CD4-positive, alpha-beta T cell treated with Interleukin-6 for 4 hours (primary cell): ENCODE measurements around the gene THADA.
"Not testable (repeated sequence)": the region's sequence is repeated elsewhere in the genome, so short reads cannot be mapped to it uniquely, and the experiment has no call there.

Source experiments
- DNase-seq: peaks from one replicate; pipeline ENCODE4 v3.0.0-alpha.2; 2020; ENCODE audit warnings: mixed read lengths

The THADA gene

DNA sequence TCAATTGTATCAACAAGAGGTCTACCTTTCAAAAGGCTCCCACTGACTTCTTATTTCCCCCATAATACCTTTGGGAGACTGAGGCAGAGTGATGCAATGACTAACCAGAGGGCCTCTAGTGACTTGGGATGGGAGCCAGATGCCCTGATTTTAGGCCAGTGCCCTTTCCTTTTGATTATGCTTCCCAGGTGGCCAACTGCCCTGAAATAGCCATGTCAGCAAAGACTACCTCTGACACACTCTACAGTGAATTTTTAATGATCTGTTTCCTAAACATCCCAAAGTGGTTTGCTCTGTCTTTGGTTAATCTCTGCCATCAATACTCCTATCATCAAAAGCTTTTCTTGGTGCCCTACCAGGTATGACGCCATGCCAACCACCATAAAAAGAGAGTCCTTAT lies 303.5 kb downstream of the THADA start:
- DNase-seq: no peak

DNA sequence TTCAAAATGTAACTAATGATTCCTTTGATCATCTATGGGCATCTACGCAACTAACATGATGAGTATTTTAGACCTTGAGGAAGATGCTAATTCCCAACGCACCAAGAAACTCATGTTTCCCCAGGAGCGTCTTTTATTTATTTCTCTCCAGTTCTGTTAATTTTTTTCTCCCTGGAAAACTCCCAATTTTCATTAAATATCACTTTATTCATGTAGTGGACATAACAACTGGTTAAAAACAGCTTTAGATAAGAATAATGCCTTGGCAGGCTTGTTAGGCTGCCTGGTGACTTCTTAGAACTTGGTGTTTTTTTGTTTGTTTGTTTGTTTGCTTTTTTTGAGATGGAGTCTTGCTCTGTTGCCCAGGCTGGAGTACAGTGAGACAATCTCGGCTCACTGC lies 306.5 kb downstream of the THADA start:
- DNase-seq: no peak

DNA sequence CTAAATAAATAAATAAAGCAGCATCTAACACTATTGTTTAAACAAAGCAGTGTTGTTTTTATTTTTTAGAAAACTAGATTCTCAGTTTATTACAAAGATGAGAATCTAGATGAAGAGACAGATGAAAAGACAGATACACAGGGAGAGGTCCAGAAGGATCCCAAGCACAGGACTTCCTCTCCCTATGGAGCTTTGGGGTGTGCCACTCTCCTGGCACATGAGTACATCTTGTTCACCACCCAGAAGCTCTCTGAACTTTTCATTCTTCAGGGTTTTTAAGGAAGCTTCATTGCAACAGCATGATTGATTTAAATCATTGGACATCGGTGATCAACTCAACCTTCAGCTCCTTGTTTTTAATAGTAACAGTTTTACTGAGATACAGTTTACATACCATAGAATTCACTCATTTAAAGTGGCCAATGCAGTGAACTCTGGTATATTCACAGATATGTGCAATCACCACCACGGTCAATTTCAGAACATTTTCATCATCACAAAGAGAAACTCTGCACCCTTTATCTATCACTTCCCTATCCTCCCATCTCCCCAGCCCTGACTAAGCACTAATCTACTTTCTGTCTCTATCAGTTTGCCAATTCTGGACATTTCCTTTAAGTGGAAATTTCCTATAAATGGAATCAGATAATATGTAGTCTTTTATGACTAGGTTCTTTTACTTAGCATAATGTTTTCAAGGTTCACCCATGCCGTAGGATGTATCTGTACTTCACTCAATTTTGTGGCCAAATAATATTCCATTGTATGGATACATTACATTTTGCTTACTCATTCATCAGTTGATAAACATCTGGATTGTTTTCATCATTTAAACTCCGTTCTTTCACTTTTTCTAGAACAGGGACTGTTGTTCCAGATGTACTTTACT lies 307.2 kb downstream of the THADA start:
- DNase-seq: no peak

DNA sequence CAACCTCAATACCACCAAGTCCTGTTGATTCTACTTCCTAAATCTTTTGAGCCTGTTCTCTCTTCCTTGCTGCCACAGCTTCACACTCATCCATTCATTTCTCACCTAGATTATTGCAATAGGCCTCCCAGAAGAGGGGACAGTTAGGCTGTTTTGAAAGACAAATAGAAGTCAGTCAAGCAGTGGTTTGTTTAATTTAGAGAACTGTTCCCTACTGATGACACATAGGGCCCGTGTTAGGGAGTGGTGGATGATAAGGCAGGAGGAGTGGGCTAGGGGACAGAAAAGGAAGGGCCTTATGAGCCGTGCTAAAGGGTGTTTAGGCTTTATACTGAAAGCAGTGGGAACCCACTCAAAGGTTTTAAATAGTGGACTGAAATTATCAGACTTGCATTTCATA lies 309.9 kb downstream of the THADA start:
- no peak for DNase-seq

DNA sequence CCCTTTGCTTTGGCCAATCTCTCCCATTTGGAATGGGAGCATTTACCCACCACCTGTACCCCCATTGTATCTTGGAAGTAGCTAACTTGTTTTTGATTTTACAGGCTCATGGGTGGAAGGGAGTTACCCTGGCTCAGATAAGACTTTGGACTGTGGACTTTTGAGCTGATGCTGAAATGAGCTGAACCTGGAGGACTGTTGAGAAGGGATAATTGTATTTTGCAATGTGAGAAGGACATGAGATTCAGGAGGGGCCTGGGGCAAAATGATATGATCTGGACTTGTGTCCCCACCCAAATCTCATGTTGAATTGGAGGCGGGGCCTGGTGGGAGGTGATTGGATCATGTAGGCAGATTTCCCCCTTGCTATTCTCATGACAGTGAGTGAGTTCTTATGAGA lies 310.9 kb downstream of the THADA start:
- no peak for DNase-seq

DNA sequence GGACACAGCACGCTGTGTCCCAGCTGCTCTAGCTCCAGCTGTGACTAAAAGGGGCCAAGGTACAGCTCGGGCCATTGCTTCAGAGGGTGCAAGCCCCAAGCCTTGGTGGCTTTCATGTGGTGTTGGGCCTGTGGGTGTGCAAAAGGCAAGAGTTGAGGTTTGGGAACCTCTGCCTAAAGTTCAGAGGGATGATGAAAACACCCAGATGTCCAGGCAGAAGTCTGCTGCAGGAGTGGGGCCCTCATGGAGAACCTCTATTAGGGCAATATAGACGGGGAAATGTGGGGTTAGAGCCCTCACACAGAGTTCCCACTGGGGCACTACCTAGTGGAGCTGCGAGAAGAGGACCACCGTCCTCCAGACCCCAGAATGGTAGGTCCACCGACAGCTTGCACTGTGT lies 311.5 kb downstream of the THADA start:
- not testable (repeated sequence) for DNase-seq

DNA sequence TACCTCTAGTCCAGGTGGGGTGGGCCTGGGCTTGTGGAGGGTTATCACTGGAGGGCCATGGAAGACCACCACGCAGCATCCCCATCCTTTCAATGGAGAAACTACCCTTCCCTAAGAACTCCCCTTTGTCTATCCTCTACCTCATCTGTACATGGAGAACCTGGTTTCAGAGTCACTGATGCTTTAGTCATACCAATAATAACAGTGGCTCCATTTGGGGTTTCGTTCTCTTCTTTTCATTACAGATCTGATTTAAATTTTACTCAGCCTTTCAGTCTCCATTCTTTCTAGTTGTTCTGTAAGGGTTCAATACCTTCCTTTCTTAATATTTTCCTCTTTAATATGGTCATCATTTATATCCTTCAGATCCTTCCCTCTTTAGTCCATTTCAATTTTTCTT lies 314.8 kb downstream of the THADA start:
- DNase-seq: no peak

DNA sequence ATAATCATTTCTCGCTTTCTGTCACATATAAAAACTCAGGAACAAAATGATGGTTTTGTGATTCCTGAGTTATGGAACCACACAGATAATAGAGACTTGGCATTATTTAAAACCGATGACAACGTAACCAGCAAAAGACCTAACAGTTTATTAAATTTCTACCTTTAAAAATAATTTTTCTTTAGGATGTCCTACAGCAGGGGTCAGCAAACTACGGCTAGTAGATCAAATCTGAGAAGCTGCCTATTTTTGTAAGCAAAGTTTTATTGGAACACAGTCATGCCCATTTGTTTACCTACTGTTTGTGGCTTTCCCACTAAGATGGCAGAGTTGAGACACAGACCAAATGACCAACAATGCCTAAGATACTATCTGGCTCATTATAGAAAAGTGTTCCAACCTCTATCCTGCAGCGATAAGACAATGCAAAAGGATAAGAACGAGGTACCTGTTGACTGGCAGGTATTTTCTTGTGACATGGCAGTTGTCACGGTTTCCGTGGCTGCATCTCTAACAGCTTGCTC lies 316.5 kb downstream of the THADA start:
- no peak for DNase-seq

DNA sequence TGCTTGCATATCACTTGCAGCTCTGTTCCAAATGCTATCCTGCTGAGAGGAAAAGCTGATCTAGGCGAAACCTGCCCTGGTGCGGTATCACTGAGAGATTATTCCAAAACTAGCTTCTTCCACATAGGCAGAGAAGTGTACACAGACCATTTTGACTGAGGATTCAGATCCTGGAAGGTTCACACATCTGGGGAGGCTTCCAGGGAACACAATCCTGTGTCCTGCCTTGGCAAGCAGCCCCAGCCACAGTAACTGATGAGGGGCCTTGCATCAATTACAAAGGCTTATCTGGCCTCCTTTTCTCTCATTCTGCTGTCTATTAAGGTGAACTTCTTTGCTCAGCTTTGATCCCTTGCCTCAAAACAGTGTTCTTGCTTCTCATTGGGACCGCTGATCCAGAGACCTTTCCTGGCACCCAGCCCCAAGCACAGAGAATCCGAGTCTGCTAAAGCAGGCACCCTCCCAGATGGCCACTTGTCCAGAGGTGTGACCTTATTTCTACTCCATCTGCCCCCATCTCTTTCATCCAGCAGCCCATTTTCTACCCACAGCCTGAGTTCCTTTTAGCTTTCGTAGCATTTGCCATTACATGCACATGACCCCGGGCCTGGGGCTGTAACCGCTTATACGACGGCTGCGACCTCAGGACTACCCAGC lies 317.1 kb downstream of the THADA start:
- no peak for DNase-seq

DNA sequence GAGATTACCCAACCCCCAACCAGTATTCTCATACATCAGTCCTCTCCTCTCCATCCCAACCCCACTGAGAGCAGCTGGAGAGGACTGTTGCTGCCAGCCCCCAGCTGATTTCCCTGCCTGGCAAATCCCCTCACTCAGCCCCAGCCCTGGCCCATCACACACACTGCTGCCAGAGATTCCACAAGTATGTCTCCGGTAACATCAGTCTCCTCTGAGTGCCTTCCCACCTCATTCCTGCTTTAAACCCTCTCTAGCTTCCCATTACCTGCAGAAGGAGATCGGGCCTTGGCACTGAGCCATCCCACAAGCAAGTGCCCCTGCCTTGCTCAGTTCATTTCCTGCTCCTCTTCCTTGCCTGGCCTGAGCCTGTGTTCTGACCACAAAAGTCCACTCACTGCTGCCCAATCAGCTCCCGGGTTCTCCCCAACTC lies 318.9 kb downstream of the THADA start:
- no peak for DNase-seq

DNA sequence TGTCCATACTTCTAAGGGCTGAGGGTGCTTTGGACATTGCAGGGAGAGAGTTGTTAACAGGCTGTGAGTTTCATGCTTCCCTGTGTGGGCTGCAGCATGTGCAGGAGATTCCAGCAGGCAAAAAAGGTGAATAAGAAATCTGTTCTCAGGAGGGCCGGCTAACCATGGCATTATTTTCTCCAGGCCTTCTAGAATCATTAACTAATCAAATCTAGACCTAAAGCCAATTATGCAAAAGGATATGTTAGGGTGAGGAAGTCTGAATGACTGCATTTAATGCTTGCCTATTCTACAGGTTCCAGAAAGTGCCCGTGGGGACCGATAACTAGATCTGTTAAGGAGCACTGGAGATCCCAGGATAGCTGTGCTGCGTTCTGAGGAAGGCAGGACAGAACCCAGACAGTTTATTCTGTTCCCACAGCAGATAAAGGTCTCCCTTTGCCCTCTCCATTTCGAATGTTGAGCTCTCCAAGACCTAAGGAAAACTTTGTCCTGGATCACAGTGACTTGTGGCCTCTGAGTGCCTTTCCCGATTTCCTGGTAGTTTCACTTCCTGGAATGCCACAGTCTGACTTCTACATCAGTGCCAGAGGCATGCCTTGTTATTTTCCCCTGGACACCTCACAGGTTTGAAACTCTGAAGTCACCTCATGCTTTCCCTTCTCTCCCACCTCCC lies 319.4 kb downstream of the THADA start:
- no peak for DNase-seq

DNA sequence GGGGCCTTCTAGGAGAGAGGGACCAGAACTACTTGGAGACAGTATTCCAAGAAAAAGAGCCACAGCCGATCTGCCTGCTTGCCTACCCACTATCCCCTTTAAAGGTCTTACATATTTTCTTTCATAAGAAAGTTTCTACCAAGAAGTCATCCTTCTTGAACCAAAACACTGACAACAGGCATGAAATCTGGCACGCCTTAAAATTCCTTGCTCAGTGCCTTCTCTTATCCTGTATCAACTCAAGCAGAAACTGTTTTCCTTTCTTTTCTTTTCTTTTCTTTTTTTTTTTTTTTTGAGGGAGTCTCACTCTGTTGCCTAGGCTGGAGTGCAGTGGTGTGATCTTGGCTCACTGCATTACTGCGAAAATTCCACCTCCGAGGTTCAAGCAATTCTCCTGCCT lies 321.1 kb downstream of the THADA start:
- no peak for DNase-seq

DNA sequence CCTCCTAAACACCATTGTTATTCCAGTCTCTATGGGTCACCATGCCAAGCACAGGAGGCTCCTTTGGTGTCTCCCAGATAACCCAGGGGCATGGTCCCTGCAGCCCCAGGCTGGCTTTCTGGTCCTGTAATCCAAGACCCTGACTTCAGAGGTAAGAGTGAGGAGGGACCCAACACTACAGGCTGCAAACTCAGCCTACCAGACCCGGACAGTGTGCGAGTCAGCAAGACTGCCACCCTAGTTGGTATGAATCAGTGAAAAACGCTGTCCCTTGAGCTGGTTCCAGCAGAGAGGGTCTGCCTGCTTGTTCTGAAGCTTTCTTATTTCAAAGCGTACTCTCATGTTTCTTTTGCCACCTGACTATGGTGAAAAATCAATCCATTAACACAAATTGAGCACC lies 321.8 kb downstream of the THADA start:
- DNase-seq: no peak

DNA sequence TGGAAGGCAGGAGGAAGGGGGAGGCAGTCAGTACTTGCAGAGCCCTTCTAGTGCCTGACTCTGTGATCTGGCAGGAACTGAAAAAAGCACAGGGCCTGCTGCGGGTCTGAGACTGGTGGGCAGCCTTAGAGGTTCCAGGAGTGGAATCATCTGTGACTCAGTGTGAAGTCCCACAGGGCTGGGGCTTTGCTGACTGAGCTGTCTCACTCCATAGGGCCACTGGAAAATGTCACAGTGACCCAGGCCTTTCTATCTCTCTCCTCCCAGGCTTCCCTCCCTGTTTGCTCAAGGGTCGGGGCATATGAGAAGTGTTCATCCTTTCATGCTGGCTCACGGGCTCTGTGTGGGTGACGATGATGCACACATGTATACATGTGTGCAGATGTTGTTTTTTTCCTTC lies 322.3 kb downstream of the THADA start:
- no peak for DNase-seq

DNA sequence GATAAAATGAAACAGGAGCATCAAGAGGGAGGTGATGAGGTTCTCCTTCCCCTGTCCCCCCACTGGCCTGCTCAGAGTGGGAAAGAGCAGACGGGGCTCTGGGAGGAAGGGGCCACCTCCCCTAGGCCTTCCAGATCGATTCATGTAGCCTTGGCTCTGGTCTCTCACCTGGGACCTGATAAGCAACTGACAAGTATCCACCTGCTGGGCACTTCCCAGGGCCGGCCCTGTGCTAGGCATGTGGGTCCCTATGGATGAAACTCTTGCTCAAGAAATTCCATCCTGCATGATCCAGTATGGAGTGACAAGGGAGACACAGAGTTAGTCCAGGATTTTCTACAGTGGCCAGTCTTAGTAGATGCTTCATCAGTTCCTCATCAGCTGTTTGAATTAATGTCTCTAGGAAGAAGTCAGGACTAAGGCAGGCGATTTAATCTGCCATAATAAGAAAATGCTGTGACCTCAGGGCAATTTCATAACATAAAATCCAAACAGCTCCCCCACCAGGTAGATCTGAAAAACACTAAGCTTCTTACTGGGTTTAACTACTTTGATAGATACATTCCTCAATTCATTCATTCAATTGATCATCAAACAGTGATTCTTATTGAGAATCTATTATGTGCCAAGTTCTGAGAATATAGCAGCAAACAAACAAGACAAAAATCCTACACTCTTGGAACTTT lies 324.8 kb downstream of the THADA start:
- DNase-seq: no peak

DNA sequence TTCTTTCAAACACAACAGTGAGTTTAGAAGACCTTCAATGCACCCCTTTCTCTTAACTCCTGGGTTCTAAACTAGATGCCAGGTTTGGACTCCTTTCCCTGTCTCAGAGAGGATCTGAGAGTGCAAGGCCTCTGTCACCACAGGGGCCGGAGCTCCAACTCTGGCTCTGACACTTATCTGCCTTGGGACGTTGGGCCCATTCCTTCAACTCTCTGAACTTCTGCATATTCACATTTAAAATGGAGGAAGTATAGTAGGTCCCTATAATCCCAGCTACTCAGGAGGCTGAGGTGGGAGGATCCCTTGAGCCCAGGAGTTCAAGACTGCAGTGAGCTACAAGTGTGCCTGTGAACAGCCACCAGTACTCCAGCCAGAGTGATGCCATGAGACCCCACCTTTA lies 325.4 kb downstream of the THADA start:
- no peak for DNase-seq

DNA sequence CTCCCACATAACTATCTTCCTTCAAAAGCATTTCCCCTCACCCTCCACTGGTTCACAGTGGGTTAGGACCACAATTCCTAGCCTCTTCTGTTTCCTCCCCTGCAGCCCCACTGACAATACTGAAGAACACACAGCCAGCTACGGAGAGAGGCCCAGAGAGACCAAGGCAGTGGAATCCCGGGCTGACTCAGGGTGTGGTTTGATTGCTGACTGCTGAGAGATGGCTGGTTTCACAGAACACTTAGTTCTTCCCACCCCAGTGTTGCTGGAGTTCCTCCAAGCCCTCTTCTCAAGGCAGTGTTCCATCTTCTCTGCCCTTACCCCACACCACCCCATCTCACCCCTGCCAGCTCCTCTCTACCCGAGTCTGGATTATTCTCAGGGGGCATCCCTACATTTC lies 326.1 kb downstream of the THADA start:
- DNase-seq: no peak

DNA sequence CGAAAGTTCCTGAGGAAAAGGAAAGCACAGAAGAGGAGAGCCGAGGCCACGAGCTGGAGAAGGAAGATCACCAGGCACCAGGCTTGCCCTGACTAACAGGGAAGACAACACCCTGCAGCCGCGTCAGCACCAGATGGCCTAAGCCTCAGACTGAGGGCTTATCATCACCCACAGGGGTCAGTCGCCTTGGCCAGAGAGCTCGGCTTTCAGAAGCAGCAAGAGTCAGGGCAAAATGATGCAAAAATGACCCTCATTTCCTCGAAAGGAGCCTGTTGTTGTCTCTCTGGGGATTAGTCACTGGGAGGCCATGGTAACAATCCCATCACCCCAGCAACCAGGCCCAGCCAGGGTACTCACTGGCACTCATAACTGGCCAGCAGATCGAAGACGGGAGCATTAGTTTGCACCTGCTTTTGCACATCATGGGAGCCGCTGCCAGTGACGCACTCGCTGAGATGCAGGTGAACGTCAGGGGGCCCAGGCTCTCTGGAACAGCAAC lies 326.7 kb downstream of the THADA start:
- DNase-seq: no peak

DNA sequence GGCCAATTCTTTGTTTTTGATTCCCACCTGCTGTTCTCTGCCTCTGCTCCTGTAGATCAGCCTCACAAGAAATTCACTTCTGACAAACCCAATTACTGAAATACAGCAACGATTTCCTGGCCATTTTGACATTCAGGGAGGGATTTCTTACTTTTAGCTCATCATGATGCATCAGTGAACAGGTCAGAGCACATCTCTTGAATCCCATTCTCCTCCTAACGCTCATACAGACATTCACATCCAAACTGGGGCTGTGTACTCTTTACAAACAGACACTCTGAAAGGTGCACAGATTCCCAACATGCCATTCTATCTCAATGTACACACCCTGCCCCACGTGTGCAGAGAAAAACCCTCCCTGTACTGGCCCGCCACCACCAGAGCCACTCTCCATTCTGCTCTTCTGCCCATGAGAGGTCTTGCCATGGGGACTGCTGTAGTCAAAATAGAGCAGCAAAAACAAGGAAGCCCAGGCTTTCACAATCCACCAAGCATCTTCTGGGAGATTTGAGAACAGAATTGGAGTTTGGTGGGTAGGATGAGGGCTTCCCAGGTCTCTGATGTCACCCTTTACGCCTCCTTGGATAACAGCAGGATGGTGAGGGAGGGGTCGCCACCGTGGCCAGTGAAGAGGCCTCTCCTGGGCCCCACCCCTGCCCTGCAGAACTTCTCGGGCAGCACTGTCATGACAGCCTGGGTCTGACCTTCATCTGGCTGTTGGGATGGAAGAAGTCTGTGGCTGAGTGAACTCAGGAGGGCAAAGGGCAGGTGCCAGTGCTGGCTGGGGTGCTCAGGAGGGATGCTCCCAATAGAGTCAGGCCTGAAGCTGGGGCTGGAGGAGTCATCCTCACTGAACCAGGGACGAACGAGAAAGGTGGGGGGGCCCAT lies 327.5 kb downstream of the THADA start:
- no peak for DNase-seq

DNA sequence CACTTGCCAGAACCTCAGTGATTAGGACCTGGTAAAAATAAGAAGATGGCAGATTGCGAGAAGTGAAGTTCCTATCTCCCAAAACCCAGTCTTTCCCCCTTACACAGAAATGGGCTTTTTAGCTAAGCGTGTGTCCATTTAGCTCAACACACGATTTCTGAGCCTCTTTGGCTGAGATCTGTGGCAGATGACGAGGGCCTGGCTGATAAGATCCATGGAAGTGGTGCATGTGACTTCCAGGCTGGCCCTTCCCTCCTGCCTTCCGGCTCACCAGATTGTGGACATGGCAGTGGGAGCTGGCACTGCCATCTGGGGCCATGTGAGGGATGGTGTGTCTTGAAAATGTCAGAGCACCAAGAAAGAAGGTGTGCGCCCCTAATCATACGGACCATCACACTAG lies 328.5 kb downstream of the THADA start:
- no peak for DNase-seq

DNA sequence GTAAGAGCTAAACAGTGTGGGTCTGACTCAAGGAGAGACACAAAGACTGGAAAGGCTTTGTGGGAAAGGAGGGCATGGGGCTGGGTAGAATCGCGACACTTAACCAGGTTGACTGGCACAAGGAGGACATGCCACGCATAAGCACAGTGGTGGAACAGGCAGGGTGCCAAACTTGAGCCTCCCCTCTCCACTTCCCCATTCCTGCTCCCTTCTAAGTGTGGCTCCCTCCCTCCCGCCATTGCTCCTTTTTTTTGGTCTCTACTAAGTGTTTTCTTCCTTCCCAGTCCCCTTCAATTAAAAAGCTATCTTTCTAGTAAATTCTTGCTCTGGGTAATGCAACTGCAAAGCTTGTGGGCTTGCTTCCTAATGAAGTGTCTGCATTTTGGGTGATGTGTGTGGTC lies 329.1 kb downstream of the THADA start:
- no peak for DNase-seq

DNA sequence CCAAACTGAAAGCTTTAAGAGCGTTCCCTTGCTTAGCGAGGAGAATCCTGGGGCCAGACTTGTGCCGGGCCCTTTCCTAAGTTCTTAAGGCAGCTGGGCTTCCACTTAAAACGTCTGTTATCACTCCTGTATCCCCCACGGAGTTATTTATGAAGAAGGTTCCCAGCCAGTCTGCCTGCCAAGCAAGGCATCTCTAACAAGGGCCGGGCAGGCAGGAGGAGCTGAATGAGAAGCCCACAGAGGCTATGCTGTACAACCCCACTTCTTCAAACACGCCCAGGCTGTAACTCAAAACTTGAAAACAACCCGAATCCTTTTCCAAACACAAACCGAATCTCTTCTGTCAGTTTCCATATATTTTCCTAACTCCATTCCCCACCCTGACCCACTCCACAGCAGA lies 330.4 kb downstream of the THADA start:
- DNase-seq: no peak
